ENCODE measurements around the gene ARHGEF38. TPM values are rescaled to one million over a fixed set of nuclear protein-coding genes. Genes with fewer than 3 reads are reported as not detected.

Gene ARHGEF38
- total RNA-seq, 1 donor from 2014 or later, result not detected

DNA sequence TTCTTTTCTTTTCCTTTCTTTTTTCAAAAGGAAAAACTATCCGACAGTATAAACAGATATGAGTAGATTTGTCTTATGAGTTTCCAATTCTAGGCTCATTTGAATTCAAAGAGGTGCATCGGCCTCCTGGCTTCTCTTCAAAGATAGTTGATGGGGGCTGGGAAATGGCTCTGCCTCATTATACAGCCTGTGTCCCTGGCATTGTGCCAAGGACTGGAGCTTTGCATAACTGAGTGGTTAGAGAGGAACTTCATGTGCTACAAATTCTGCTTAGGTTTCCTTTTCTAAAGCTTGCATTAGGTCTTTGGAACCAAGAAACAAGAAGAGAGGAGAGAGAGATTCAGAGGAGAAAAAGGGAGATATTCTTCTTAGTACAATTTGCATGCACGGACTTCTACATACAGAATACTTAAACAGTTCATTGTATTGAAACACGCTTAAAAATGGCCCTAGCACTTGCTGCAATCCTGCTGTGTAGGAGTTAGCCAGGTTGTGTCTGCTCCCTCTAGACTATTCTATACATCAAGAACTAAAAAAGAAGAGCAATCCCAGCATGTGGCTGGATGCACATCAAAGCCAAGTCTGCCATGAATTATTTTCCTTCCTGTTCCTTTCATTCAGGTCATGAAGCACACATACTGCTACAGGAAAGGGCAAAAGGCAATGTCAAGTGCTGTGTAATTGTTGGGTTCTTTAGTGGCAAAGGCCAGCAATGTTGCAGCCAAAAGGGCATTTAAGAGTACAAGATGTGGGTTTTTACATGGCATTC is 85.2 kb downstream of the ARHGEF38 start:
- H3K9me3 Mint-ChIP-seq, result no peaks in the 10 kb centered on the region
- H3K4me3 Mint-ChIP-seq, result no peak overlapping the region
- TF ChIP-seq, protein P1, sequence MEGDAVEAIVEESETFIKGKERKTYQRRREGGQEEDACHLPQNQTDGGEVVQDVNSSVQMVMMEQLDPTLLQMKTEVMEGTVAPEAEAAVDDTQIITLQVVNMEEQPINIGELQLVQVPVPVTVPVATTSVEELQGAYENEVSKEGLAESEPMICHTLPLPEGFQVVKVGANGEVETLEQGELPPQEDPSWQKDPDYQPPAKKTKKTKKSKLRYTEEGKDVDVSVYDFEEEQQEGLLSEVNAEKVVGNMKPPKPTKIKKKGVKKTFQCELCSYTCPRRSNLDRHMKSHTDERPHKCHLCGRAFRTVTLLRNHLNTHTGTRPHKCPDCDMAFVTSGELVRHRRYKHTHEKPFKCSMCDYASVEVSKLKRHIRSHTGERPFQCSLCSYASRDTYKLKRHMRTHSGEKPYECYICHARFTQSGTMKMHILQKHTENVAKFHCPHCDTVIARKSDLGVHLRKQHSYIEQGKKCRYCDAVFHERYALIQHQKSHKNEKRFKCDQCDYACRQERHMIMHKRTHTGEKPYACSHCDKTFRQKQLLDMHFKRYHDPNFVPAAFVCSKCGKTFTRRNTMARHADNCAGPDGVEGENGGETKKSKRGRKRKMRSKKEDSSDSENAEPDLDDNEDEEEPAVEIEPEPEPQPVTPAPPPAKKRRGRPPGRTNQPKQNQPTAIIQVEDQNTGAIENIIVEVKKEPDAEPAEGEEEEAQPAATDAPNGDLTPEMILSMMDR (conservative IDR thresholded peaks at IDR 0.05), result no peak
- DNase-seq (ENCODE audit: low read depth, low spot score), result no peak
- peaks cover 6% of the 10 kb centered on the region for H3K36me3 Mint-ChIP-seq (ENCODE audit: low read depth)
- H3K27ac Mint-ChIP-seq (ENCODE audit: unreplicated experiment), result no peak overlapping the region
- peaks cover 10% of the 10 kb centered on the region for H3K4me1 Mint-ChIP-seq
- peaks cover 35% of the 10 kb centered on the region for H3K27me3 Mint-ChIP-seq (ENCODE audit: low read depth)

DNA sequence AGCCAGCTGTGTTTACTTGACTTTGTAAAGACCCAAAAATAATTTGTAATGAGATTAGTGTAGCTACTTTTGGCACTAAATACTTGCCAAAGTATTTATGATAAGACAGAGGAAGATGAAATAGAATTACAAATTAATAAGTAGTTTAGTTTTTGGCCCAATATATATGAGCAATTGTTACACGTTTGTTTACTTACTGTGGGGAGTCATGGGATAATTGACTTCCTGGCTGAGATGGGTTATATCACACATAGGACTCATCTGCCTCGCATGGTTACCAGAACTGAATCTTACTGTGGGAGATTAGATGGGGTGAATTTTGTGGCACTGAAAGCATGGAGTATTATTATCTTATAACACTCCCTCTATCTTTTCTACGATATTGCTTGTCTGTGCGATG is 89.4 kb downstream of the ARHGEF38 start:
- Mint-ChIP-seq H3K27me3 (ENCODE audit: low read depth) (peaks cover 42% of the 10 kb centered on the region), H3K4me1 (peaks cover 10% of the 10 kb centered on the region), H3K9me3 (no peaks in the 10 kb centered on the region), H3K36me3 (ENCODE audit: low read depth) (peaks cover 6% of the 10 kb centered on the region), H3K27ac (ENCODE audit: unreplicated experiment) (no peak overlapping the region), H3K4me3 (no peak overlapping the region)
- TF ChIP-seq, protein P1 (conservative IDR thresholded peaks at IDR 0.05), result no peak
- DNase-seq (ENCODE audit: low read depth, low spot score), result no peak

DNA sequence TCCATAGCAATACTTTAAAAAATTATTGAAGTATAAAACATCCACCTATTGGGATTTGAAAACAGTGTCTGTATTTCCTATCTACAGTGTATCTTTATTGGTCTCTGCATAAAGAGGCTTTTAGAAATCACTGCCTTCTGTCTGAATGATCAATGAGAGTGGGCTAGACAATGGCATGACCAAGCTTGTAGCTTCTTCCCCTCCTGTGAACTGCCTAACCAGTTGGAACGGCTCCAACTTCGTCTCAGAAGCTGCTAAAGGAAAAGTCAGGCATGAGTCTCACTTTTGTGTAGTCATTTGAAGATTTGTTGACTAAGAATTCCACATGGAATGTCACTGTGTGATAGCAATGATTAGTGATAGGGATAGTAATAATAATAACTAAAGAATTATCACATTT is 91.8 kb downstream of the ARHGEF38 start:
- no peak overlapping the region for H3K4me3 Mint-ChIP-seq
- no peaks in the 10 kb centered on the region for H3K9me3 Mint-ChIP-seq
- peaks cover 6% of the 10 kb centered on the region for H3K36me3 Mint-ChIP-seq (ENCODE audit: low read depth)
- H3K4me1 Mint-ChIP-seq, result no peaks in the 10 kb centered on the region
- DNase-seq (ENCODE audit: low read depth, low spot score), result no peak
- H3K27ac Mint-ChIP-seq (ENCODE audit: unreplicated experiment), result no peak overlapping the region
- TF ChIP-seq, protein P1 (conservative IDR thresholded peaks at IDR 0.05), result no peak
- peaks cover 56% of the 10 kb centered on the region for H3K27me3 Mint-ChIP-seq (ENCODE audit: low read depth)

DNA sequence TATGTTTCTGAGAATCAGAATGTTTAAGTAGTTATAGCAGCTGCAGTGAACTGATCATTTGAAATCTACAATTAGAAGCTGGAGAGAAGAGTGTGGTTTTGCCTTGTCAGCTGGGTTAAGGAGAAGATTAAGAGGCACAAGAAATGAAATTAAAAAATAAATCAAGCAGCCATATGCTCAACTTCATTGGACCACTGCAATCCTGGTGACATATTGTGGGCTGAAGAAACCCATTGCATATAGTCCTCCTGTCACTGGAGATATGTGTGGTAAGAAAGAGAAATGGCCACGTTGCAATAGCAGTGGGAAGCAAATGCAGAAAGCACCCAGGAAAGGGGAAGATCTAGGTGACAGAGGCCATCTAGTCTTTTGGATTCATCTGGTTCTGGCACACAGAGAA is 93.0 kb downstream of the ARHGEF38 start:
- TF ChIP-seq, protein P1 (conservative IDR thresholded peaks at IDR 0.05), result no peak
- no peak for DNase-seq (ENCODE audit: low read depth, low spot score)
- Mint-ChIP-seq H3K27ac (ENCODE audit: unreplicated experiment) (no peak overlapping the region), H3K9me3 (no peaks in the 10 kb centered on the region), H3K4me1 (no peaks in the 10 kb centered on the region), H3K4me3 (no peak overlapping the region), H3K36me3 (ENCODE audit: low read depth) (no peaks in the 10 kb centered on the region), H3K27me3 (ENCODE audit: low read depth) (peaks cover 60% of the 10 kb centered on the region)

DNA sequence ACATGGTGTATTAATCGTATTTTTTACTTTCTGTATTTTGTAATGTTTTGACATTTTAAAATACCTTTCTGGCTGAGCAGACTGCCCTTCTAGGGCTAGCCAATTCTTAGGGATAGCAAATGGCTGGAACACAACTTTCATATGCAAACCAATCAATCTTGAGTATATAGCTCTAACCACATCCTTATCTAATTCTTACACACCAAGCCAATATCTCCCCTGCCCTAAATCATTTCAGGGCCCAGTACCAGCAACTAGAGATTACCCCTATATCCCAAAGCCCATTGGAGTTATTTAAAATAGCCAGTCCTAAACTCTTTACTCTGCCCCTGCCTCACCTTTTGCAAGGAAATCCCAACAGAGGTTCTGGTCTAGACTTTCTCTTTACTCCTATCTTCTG is 97.8 kb downstream of the ARHGEF38 start:
- Mint-ChIP-seq H3K36me3 (ENCODE audit: low read depth) (no peaks in the 10 kb centered on the region), H3K4me1 (no peaks in the 10 kb centered on the region)
- TF ChIP-seq, protein P1 (conservative IDR thresholded peaks at IDR 0.05), result no peak

More for the DNA sequence above, 97.8 kb downstream of the ARHGEF38 start:
- H3K9me3 Mint-ChIP-seq, result no peaks in the 10 kb centered on the region
- no peak overlapping the region for H3K4me3 Mint-ChIP-seq
- peaks cover 68% of the 10 kb centered on the region for H3K27me3 Mint-ChIP-seq (ENCODE audit: low read depth)
- no peak for DNase-seq (ENCODE audit: low read depth, low spot score)
- H3K27ac Mint-ChIP-seq (ENCODE audit: unreplicated experiment), result no peak overlapping the region

All from neural crest cell (in vitro differentiated cells).